GM21447 (cell line): ENCODE data around the gene CFAP69.
"Not testable (repeated sequence)": the region's sequence is repeated elsewhere in the genome, so short reads cannot be mapped to it uniquely, and the experiment has no call there.

Experiments used
- ATAC-seq: cut with Tn5 transposase; IDR thresholded peaks from one replicate; pipeline ENCODE4 v1.9.1; 2021; ENCODE audit not compliant: unreplicated experiment

The CFAP69 gene

GRCh38 chr7:90334926-90335325 lies 90.0 kb downstream of the CFAP69 start:
- ATAC-seq, result not testable (repeated sequence)

GRCh38 chr7:90337106-90337505 lies 92.1 kb downstream of the CFAP69 start:
- ATAC-seq, result no peak

- ATAC-seq, result no peak
Measured at GRCh38 chr7:90345016-90345415, 100.0 kb downstream of the CFAP69 start.

- peak; percentile 6 for ATAC-seq
Measured at GRCh38 chr7:90345595-90346335, 100.8 kb downstream of the CFAP69 start.

GRCh38 chr7:90346336-90347125 lies 101.6 kb downstream of the CFAP69 start, which contains the start of gene GTPBP10:
Gene GTPBP10 (plus strand): TSS chr7:90346716. CDS start chr7:90346742, 26 bp downstream.
- peak; percentile 97 for ATAC-seq

GRCh38 chr7:90347759-90348158 lies 102.8 kb downstream of the CFAP69 start:
- ATAC-seq, result no peak

- no peak for ATAC-seq
Measured at GRCh38 chr7:90349305-90349704, 104.3 kb downstream of the CFAP69 start.

- not testable (repeated sequence) for ATAC-seq
Measured at GRCh38 chr7:90350032-90350431, 105.1 kb downstream of the CFAP69 start.

- no peak for ATAC-seq
Measured at GRCh38 chr7:90351987-90352386, 107.0 kb downstream of the CFAP69 start.
